HEK293 (cell line): Measurements from ENCODE around the gene MARCHF3.
A peak's percentile ranks its signal among the peaks of the same experiment; 100 is the strongest.

Experiments
- CTCF ChIA-PET: fragments of 350-600 bp; formaldehyde crosslinking; extraction: SDS; loops from one replicate; lab custom pipeline; 2021; ENCODE audit warnings: antibody characterized with exemption; lab: Yijun Ruan, JAX
- POLR2A ChIA-PET: fragments of 300-600 bp; formaldehyde crosslinking; extraction: SDS; loops from one replicate; lab custom pipeline; 2020; ENCODE audit warnings: antibody characterized with exemption, inconsistent platforms; lab: Yijun Ruan, JAX
- H3K27ac ChIP-seq: fragments of 200-500 bp; sonication (Bioruptor generic); 2 replicates; pipeline ENCODE4 v1.5.1; 2014; ENCODE audit warnings: low read depth, low read length, control low read depth, inconsistent platforms; ENCODE audit errors: extremely low read depth
- H3K36me3 ChIP-seq, 2 experiments: fragments of 200-500 bp in 1 of 2; sonication (Bioruptor generic) in 1 of 2; 1 replicate in 1 of 2; 2 replicates in 1 of 2; pipeline ENCODE4 v1.5.1; 2014 to 2017; ENCODE audit warnings: inconsistent platforms in 2 of 2, low read length in 2 of 2; ENCODE audit not compliant: control insufficient read depth in 2 of 2, insufficient read depth in 1 of 2
- H3K4me1 ChIP-seq: fragments of 200-500 bp; sonication (Bioruptor generic); 2 replicates; pipeline ENCODE4 v1.5.1; 2014; ENCODE audit warnings: mild to moderate bottlenecking, low read length, inconsistent platforms; ENCODE audit not compliant: control insufficient read depth, insufficient read depth
- H3K4me3 ChIP-seq: 2 replicates; pipeline ENCODE4 v1.5.1; 2011; ENCODE audit warnings: low read depth, mild to moderate bottlenecking, control low read depth, low read length, moderate library complexity
- H3K9me3 ChIP-seq: fragments of 200-500 bp; sonication (Bioruptor generic); 2 replicates; pipeline ENCODE4 v1.5.1; 2014; ENCODE audit warnings: low read depth, low read length, inconsistent platforms; ENCODE audit not compliant: control insufficient read depth, insufficient read depth
- BCL11A ChIP-seq: fragments of 450-650 bp; formaldehyde crosslinking; IDR thresholded peaks from 2 replicates; pipeline ENCODE4 v1.5.1; 2016; ENCODE audit warnings: low read depth, missing biosample characterization, missing genetic modification characterization
- GLI2 ChIP-seq: fragments of 450-650 bp; formaldehyde crosslinking; IDR thresholded peaks from 2 replicates; pipeline ENCODE4; 2017; ENCODE audit warnings: missing biosample characterization, missing genetic modification characterization, low read depth, borderline replicate concordance
- GLIS1 ChIP-seq: fragments of 450-650 bp; formaldehyde crosslinking; IDR thresholded peaks from 2 replicates; pipeline ENCODE4 v1.5.1; 2016; ENCODE audit warnings: missing biosample characterization, missing genetic modification characterization
- GLIS2 ChIP-seq: fragments of 450-650 bp; formaldehyde crosslinking; IDR thresholded peaks from 2 replicates; pipeline ENCODE4 v1.5.1; 2016; ENCODE audit warnings: missing biosample characterization, missing genetic modification characterization
- HOXD13 ChIP-seq: sonication (generic); formaldehyde crosslinking; IDR thresholded peaks from 2 replicates; pipeline ENCODE4 v1.8.0; 2022; ENCODE audit warnings: missing genetic modification reagents, borderline replicate concordance
- MYNN ChIP-seq: fragments of 450-650 bp; formaldehyde crosslinking; IDR thresholded peaks from 2 replicates; pipeline ENCODE4 v1.5.1; 2016; ENCODE audit warnings: missing biosample characterization, missing genetic modification characterization, borderline replicate concordance
- RBAK ChIP-seq: fragments of 450-650 bp; formaldehyde crosslinking; IDR thresholded peaks from 2 replicates; pipeline ENCODE4 v1.5.1; 2016; ENCODE audit warnings: missing biosample characterization, missing genetic modification characterization
- ZBTB20 ChIP-seq: fragments of 450-650 bp; formaldehyde crosslinking; IDR thresholded peaks from 2 replicates; pipeline ENCODE4 v1.5.1; 2016; ENCODE audit warnings: missing biosample characterization, missing genetic modification characterization
- ZBTB49 ChIP-seq: fragments of 450-650 bp; formaldehyde crosslinking; IDR thresholded peaks from 2 replicates; pipeline ENCODE4 v1.5.1; 2016; ENCODE audit warnings: missing biosample characterization, missing genetic modification characterization, low read depth
- ZFHX2 ChIP-seq: fragments of 450-650 bp; formaldehyde crosslinking; conservative IDR thresholded peaks from 2 replicates; pipeline ENCODE4 v1.5.1; 2016; ENCODE audit warnings: missing biosample characterization, missing genetic modification characterization
- ZFP69B ChIP-seq: fragments of 450-650 bp; formaldehyde crosslinking; IDR thresholded peaks from 2 replicates; pipeline ENCODE4 v1.5.1; 2016; ENCODE audit warnings: missing biosample characterization, missing genetic modification characterization
- ZNF121 ChIP-seq: fragments of 450-650 bp; formaldehyde crosslinking; IDR thresholded peaks from 2 replicates; pipeline ENCODE4 v1.5.1; 2016; ENCODE audit warnings: missing biosample characterization, missing genetic modification characterization
- ZNF138 ChIP-seq: fragments of 450-650 bp; formaldehyde crosslinking; IDR thresholded peaks from 2 replicates; pipeline ENCODE4 v1.5.1; 2016; ENCODE audit warnings: missing biosample characterization, missing genetic modification characterization, borderline replicate concordance
- ZNF146 ChIP-seq: fragments of 450-650 bp; formaldehyde crosslinking; IDR thresholded peaks from 2 replicates; pipeline ENCODE4 v1.5.1; 2016; ENCODE audit warnings: missing biosample characterization, missing genetic modification characterization
- ZNF157 ChIP-seq: fragments of 450-650 bp; formaldehyde crosslinking; IDR thresholded peaks from 2 replicates; pipeline ENCODE4 v1.5.1; 2016; ENCODE audit warnings: missing biosample characterization, missing genetic modification characterization
- ZNF302 ChIP-seq: fragments of 450-650 bp; formaldehyde crosslinking; IDR thresholded peaks from 2 replicates; pipeline ENCODE4 v1.5.1; 2016; ENCODE audit warnings: missing biosample characterization, missing genetic modification characterization, low read depth
- ZNF423 ChIP-seq: fragments of 450-650 bp; formaldehyde crosslinking; IDR thresholded peaks from 2 replicates; pipeline ENCODE4 v1.5.1; 2016; ENCODE audit warnings: missing biosample characterization, missing genetic modification characterization
- ZNF549 ChIP-seq: fragments of 450-650 bp; IDR thresholded peaks from 2 replicates; pipeline ENCODE4 v1.5.1; 2018; ENCODE audit warnings: missing biosample characterization, missing genetic modification characterization, mild to moderate bottlenecking, inconsistent platforms, moderate library complexity
- ZNF558 ChIP-seq: fragments of 450-650 bp; formaldehyde crosslinking; IDR thresholded peaks from 2 replicates; pipeline ENCODE4 v1.5.1; 2016; ENCODE audit warnings: missing biosample characterization, missing genetic modification characterization
- ZNF561 ChIP-seq: fragments of 450-650 bp; IDR thresholded peaks from 2 replicates; pipeline ENCODE4 v1.5.1; 2018; ENCODE audit warnings: missing biosample characterization, missing genetic modification characterization, borderline replicate concordance
- ZNF624 ChIP-seq: fragments of 450-650 bp; formaldehyde crosslinking; IDR thresholded peaks from 2 replicates; pipeline ENCODE4 v1.5.1; 2017; ENCODE audit warnings: missing biosample characterization, missing genetic modification characterization
- ZNF660 ChIP-seq: fragments of 450-650 bp; IDR thresholded peaks from 2 replicates; pipeline ENCODE4 v1.5.1; 2018; ENCODE audit warnings: missing biosample characterization, mild to moderate bottlenecking, missing genetic modification characterization
- ZNF777 ChIP-seq: fragments of 450-650 bp; formaldehyde crosslinking; IDR thresholded peaks from 2 replicates; pipeline ENCODE4 v1.5.1; 2017; ENCODE audit warnings: missing biosample characterization, missing genetic modification characterization, borderline replicate concordance
- ZSCAN4 ChIP-seq: fragments of 450-650 bp; formaldehyde crosslinking; IDR thresholded peaks from 2 replicates; pipeline ENCODE4 v1.5.1; 2017; ENCODE audit warnings: missing biosample characterization, missing genetic modification characterization
- TF ChIP-seq, protein P1 (sequence below): fragments of 450-650 bp; formaldehyde crosslinking; IDR thresholded peaks from 2 replicates; pipeline ENCODE4 v1.5.1; 2017; ENCODE audit warnings: missing biosample characterization, missing genetic modification characterization
- TF ChIP-seq, protein P2 (sequence below): fragments of 450-650 bp; formaldehyde crosslinking; IDR thresholded peaks from 2 replicates; pipeline ENCODE4 v1.5.1; 2016; ENCODE audit warnings: missing biosample characterization, missing genetic modification characterization
- TF ChIP-seq, protein P3 (sequence below): sonication (generic); formaldehyde crosslinking; IDR thresholded peaks from 2 replicates; pipeline ENCODE4 v1.8.1; 2022; ENCODE audit warnings: mild to moderate bottlenecking, moderate library complexity, missing genetic modification reagents

The MARCHF3 gene

DNA sequence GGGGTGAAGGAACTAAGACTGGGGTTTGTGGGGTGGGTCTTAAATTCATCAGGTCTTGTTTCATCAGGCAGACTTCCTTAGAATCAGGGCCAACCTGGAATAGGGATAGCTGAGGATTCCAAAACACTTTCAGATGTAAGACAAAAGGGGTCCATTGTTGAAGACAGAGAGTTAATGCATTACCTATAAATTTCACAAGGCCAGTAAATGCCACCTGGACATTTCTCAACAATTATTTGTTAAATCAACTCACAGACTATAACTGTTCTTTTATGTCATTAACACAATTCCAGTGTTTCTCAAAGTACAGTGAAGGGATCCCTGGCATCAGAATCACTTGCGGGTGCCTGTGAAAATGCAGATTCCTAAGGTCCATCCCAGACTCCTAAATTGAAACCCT is 2.8 kb downstream of the MARCHF3 start:
- TF ChIP-seq HOXD13 (CRISPR knock-in tag) (no peak), BCL11A (tag by site-specific recombination) (no peak), ZBTB20 (peak; percentile 62; the same call in 1 of the 2 replicates), ZNF624 (tag by site-specific recombination) (no peak), ZFHX2 (no peak), ZFP69B (tag by site-specific recombination) (no peak), ZNF549 (tag by site-specific recombination) (no peak), RBAK (tag by site-specific recombination) (no peak)
- Histone ChIP-seq H3K36me3 (no peaks in the 10 kb centered on the region), H3K9me3 (no peaks in the 10 kb centered on the region), H3K4me1 (peaks cover 22% of the 10 kb centered on the region), H3K4me3 (no peak overlapping the region), H3K27ac (no peak overlapping the region)
- POLR2A ChIA-PET = no interaction called here
- CTCF ChIA-PET = interaction anchor here (0.6 kb wide), 1 partner anchor 140 kb away, joined by 7 read pairs; no protein-coding TSS in a partner anchor

DNA sequence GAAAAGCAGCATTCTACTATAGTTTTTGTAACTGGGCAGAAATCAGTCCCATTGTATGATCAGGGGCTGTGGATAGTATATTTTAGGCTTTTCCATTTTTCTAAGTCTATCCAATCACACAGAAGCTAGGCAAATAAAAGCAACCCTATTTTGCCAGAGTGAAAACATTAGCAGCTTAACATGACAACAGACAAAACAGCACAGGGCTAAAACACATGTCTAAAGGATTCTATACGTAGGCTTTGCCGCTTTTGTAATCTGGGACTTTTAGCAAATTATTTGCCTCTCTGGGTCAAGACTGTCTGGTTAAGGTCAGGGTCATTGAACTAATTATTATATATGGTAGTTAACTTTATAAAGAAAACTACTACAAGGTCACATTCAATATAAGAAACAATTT is 4.2 kb downstream of the MARCHF3 start:
- ChIA-PET CTCF (no interaction called here), POLR2A (no interaction called here)
- H3K9me3 ChIP-seq = no peaks in the 10 kb centered on the region

More for the DNA sequence above, 4.2 kb downstream of the MARCHF3 start:
- TF ChIP-seq ZNF157 (tag by site-specific recombination) (no peak), GLI2 (tag by site-specific recombination) (no peak), ZFHX2 (no peak), ZNF660 (tag by site-specific recombination) (no peak), ZNF302 (tag by site-specific recombination) (no peak), GLIS2 (tag by site-specific recombination) (no peak), ZNF121 (tag by site-specific recombination) (no peak), ZNF138 (tag by site-specific recombination) (no peak), ZNF423 (no peak), ZNF561 (tag by site-specific recombination) (no peak), ZBTB49 (tag by site-specific recombination) (no peak), ZNF777 (tag by site-specific recombination) (no peak), ZNF146 (tag by site-specific recombination) (no peak), GLIS1 (tag by site-specific recombination) (no peak), ZNF558 (tag by site-specific recombination) (no peak), MYNN (no peak), ZSCAN4 (tag by site-specific recombination) (no peak)
- TF ChIP-seq, protein P1, sequence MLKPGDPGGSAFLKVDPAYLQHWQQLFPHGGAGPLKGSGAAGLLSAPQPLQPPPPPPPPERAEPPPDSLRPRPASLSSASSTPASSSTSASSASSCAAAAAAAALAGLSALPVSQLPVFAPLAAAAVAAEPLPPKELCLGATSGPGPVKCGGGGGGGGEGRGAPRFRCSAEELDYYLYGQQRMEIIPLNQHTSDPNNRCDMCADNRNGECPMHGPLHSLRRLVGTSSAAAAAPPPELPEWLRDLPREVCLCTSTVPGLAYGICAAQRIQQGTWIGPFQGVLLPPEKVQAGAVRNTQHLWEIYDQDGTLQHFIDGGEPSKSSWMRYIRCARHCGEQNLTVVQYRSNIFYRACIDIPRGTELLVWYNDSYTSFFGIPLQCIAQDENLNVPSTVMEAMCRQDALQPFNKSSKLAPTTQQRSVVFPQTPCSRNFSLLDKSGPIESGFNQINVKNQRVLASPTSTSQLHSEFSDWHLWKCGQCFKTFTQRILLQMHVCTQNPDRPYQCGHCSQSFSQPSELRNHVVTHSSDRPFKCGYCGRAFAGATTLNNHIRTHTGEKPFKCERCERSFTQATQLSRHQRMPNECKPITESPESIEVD (tag by site-specific recombination) = no peak
- TF ChIP-seq, protein P2, sequence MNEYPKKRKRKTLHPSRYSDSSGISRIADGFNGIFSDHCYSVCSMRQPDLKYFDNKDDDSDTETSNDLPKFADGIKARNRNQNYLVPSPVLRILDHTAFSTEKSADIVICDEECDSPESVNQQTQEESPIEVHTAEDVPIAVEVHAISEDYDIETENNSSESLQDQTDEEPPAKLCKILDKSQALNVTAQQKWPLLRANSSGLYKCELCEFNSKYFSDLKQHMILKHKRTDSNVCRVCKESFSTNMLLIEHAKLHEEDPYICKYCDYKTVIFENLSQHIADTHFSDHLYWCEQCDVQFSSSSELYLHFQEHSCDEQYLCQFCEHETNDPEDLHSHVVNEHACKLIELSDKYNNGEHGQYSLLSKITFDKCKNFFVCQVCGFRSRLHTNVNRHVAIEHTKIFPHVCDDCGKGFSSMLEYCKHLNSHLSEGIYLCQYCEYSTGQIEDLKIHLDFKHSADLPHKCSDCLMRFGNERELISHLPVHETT (tag by site-specific recombination) = no peak
- TF ChIP-seq, protein P3, sequence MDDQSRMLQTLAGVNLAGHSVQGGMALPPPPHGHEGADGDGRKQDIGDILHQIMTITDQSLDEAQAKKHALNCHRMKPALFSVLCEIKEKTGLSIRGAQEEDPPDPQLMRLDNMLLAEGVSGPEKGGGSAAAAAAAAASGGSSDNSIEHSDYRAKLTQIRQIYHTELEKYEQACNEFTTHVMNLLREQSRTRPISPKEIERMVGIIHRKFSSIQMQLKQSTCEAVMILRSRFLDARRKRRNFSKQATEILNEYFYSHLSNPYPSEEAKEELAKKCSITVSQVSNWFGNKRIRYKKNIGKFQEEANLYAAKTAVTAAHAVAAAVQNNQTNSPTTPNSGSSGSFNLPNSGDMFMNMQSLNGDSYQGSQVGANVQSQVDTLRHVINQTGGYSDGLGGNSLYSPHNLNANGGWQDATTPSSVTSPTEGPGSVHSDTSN (CRISPR knock-in tag) = no peak
- H3K4me1 ChIP-seq = peaks cover 26% of the 10 kb centered on the region
- no peak overlapping the region for H3K4me3 ChIP-seq
- H3K36me3 ChIP-seq = no peaks in the 10 kb centered on the region
- no peak overlapping the region for H3K27ac ChIP-seq
